Neural progenitor cell (in vitro differentiated cells): ENCODE data around the gene CNN2. TPM values are rescaled to one million over a fixed set of nuclear protein-coding genes. Genes with fewer than 3 reads are reported as not detected.
A peak's percentile ranks its signal among the peaks of the same experiment; 100 is the strongest.

Source experiments
- DNase-seq: peaks from one replicate; pipeline ENCODE4 v3.0.0-alpha.2; 2016; ENCODE audit warnings: low spot score
- H2AFZ ChIP-seq: fragments of 200-600 bp; sonication (generic); replicated peaks from 2 replicates; pipeline ENCODE4 v1.6.1; 2016; ENCODE audit warnings: antibody characterized with exemption
- H3F3A ChIP-seq: fragments of 200-600 bp; sonication (generic); 2 replicates; pipeline ENCODE4 v1.6.1; 2016; ENCODE audit warnings: antibody characterized with exemption, low read depth
- H3K27ac ChIP-seq: fragments of 200-600 bp; sonication (generic); 2 replicates; pipeline ENCODE4 v1.5.1; 2016; ENCODE audit warnings: mild to moderate bottlenecking
- H3K27me3 ChIP-seq: fragments of 200-600 bp; sonication (generic); 2 replicates; pipeline ENCODE4 v1.6.1; 2016; ENCODE audit warnings: mild to moderate bottlenecking, moderate library complexity
- H3K36me3 ChIP-seq: fragments of 200-600 bp; sonication (generic); 2 replicates; pipeline ENCODE4 v1.5.1; 2016
- H3K4me1 ChIP-seq: fragments of 200-600 bp; sonication (generic); 2 replicates; pipeline ENCODE4 v1.6.1; 2016; ENCODE audit warnings: mixed run types
- H3K4me2 ChIP-seq: fragments of 200-600 bp; sonication (generic); 2 replicates; pipeline ENCODE4 v1.6.1; 2016
- H3K4me3 ChIP-seq: fragments of 200-600 bp; sonication (generic); 2 replicates; pipeline ENCODE4 v1.5.1; 2016
- H3K79me2 ChIP-seq: fragments of 200-600 bp; sonication (generic); 2 replicates; pipeline ENCODE4 v1.6.1; 2016; ENCODE audit warnings: low read depth
- H3K9ac ChIP-seq: fragments of 200-600 bp; sonication (generic); 2 replicates; pipeline ENCODE4 v1.6.1; 2016
- H3K9me3 ChIP-seq: fragments of 200-600 bp; sonication (generic); 2 replicates; pipeline ENCODE4 v1.5.1; 2016; ENCODE audit warnings: low read depth
- H4K20me1 ChIP-seq: fragments of 200-600 bp; sonication (generic); 2 replicates; pipeline ENCODE4 v1.6.1; 2016; ENCODE audit warnings: low read depth
- H3K27ac Mint-ChIP-seq: 3 replicates; pipeline ENCODE4 v1.8.0; 2021; ENCODE audit warnings: mixed read lengths
- H3K27me3 Mint-ChIP-seq: 2 replicates; pipeline ENCODE4 v1.8.0; 2022; ENCODE audit warnings: low read depth, mild to moderate bottlenecking, inconsistent platforms, moderate library complexity, mixed read lengths; ENCODE audit not compliant: insufficient read depth
- H3K36me3 Mint-ChIP-seq: 3 replicates; pipeline ENCODE4 v1.8.0; 2021; ENCODE audit warnings: mixed read lengths
- H3K4me1 Mint-ChIP-seq: 3 replicates; pipeline ENCODE4 v1.8.0; 2021; ENCODE audit warnings: mixed read lengths
- H3K4me3 Mint-ChIP-seq: 3 replicates; pipeline ENCODE4 v1.8.0; 2021; ENCODE audit warnings: mild to moderate bottlenecking, moderate library complexity, mixed read lengths
- H3K9me3 Mint-ChIP-seq: 3 replicates; pipeline ENCODE4 v1.8.0; 2020; ENCODE audit warnings: mixed read lengths
- CTCF ChIP-seq: fragments of 200-600 bp; sonication (generic); IDR thresholded peaks from 2 replicates; pipeline ENCODE4 v1.5.1; 2017; ENCODE audit warnings: antibody characterized with exemption, mild to moderate bottlenecking
- EZH2 ChIP-seq: fragments of 200-600 bp; sonication (generic); IDR thresholded peaks from 2 replicates; pipeline ENCODE4 v1.6.1; 2017; ENCODE audit warnings: antibody characterized with exemption, mild to moderate bottlenecking, moderate library complexity
- EZH2phosphoT487 ChIP-seq: fragments of 200-600 bp; sonication (generic); IDR thresholded peaks from 2 replicates; pipeline ENCODE4 v1.6.1; 2017; ENCODE audit warnings: antibody characterized with exemption
- total RNA-seq: library from RNA; depleted of rRNA; stranded (reverse); fragments of >200 nt; gene quantifications from 2 replicates; pipeline ENCODE4 v1.2.3, GENCODE V29; 2015; ENCODE audit warnings: low replicate concordance

CNN2 gene
- total RNA-seq, 1 donor from 2014 or later, result 131 TPM

GRCh38 chr19:980133-980998 is 46.0 kb upstream of the CNN2 start:
- H3K9me3 ChIP-seq, result no peaks in the 10 kb centered on the region
- peak overlapping the region; percentile 65 for H3K4me2 ChIP-seq
- peaks cover 49% of the 10 kb centered on the region for H3F3A ChIP-seq
- H3K27me3 Mint-ChIP-seq, result peaks cover 6% of the 10 kb centered on the region
- H2AFZ ChIP-seq, result no peak overlapping the region
- H3K27me3 ChIP-seq, result no peaks in the 10 kb centered on the region
- TF ChIP-seq EZH2phosphoT487, result no peak
- TF ChIP-seq CTCF, result peak; percentile 4
- H3K4me3 ChIP-seq, result peak overlapping the region; percentile 30
- peaks cover 19% of the 10 kb centered on the region for H3K4me1 Mint-ChIP-seq
- peak overlapping the region; percentile 25 for H3K27ac Mint-ChIP-seq
- H3K27ac ChIP-seq, result peak overlapping the region; percentile 86
- H3K79me2 ChIP-seq, result peaks cover 8% of the 10 kb centered on the region
- peak; percentile 93 for DNase-seq
- H3K36me3 ChIP-seq, result no peaks in the 10 kb centered on the region
- H3K4me1 ChIP-seq, result peaks cover 21% of the 10 kb centered on the region
- no peaks in the 10 kb centered on the region for H3K36me3 Mint-ChIP-seq
- H4K20me1 ChIP-seq, result no peaks in the 10 kb centered on the region
- peak overlapping the region; percentile 73 for H3K4me3 Mint-ChIP-seq
- H3K9ac ChIP-seq, result no peak overlapping the region
- no peaks in the 10 kb centered on the region for H3K9me3 Mint-ChIP-seq

- Mint-ChIP-seq H3K27ac (no peak overlapping the region), H3K4me1 (peaks cover 16% of the 10 kb centered on the region)
- TF ChIP-seq CTCF (peak; percentile 91), EZH2 (peak; percentile 3), EZH2phosphoT487 (no peak)
These were observed 43.7 kb upstream of the CNN2 start for GRCh38 chr19:982567-983170.

GRCh38 chr19:984165-984967 is 42.0 kb upstream of the CNN2 start, which contains the start of gene WDR18:
WDR18 (plus strand) TSS chr19:984345; CDS start chr19:984354, 9 bp downstream.
- peak; percentile 95 for DNase-seq
- H3K36me3 ChIP-seq, result no peaks in the 10 kb centered on the region
- H3K4me1 ChIP-seq, result peaks cover 18% of the 10 kb centered on the region
- H3K9me3 ChIP-seq, result no peaks in the 10 kb centered on the region
- H3K9me3 Mint-ChIP-seq, result no peaks in the 10 kb centered on the region
- peaks cover 11% of the 10 kb centered on the region for H3K27me3 Mint-ChIP-seq
- H3K4me3 Mint-ChIP-seq, result peak within 1 kb of the TSS; percentile 95
- peak within 1 kb of the TSS; percentile 96 for H3K27ac Mint-ChIP-seq
- H3K27me3 ChIP-seq, result no peaks in the 10 kb centered on the region
- H2AFZ ChIP-seq, result peak within 1 kb of the TSS; percentile 92
- TF ChIP-seq EZH2phosphoT487 (no peak), CTCF (peak; percentile 8)
- H3K4me3 ChIP-seq, result peak within 1 kb of the TSS; percentile 92
- H4K20me1 ChIP-seq, result no peaks in the 10 kb centered on the region
- peak within 1 kb of the TSS; percentile 83 for H3K4me2 ChIP-seq
- H3K4me1 Mint-ChIP-seq, result peaks cover 16% of the 10 kb centered on the region
- peak within 1 kb of the TSS; percentile 98 for H3K27ac ChIP-seq
- peak within 1 kb of the TSS; percentile 92 for H3K9ac ChIP-seq
- peaks cover 8% of the 10 kb centered on the region for H3K36me3 Mint-ChIP-seq
- H3K79me2 ChIP-seq, result peaks cover 13% of the 10 kb centered on the region
- H3F3A ChIP-seq, result peaks cover 41% of the 10 kb centered on the region

More at GRCh38 chr19:982567-983170, 43.7 kb upstream of the CNN2 start:
- Mint-ChIP-seq H3K9me3 (no peaks in the 10 kb centered on the region), H3K27me3 (peaks cover 11% of the 10 kb centered on the region), H3K4me3 (peak overlapping the region; percentile 70), H3K36me3 (peaks cover 5% of the 10 kb centered on the region)
- Histone ChIP-seq H3K36me3 (no peaks in the 10 kb centered on the region), H3K79me2 (peaks cover 13% of the 10 kb centered on the region), H3K27ac (no peak overlapping the region), H4K20me1 (no peaks in the 10 kb centered on the region), H3K9me3 (no peaks in the 10 kb centered on the region), H3F3A (peaks cover 50% of the 10 kb centered on the region), H3K27me3 (no peaks in the 10 kb centered on the region), H3K4me1 (peaks cover 21% of the 10 kb centered on the region), H3K4me2 (peak overlapping the region; percentile 58), H2AFZ (no peak overlapping the region), H3K4me3 (no peak overlapping the region), H3K9ac (no peak overlapping the region)
- DNase-seq, result peak; percentile 89
